ENCODE measurements around the gene GSTM3. TPM values are rescaled to one million over a fixed set of nuclear protein-coding genes. Genes with fewer than 3 reads are reported as not detected.

The GSTM3 gene
- total and polyA plus RNA-seq, 2 of the 13 experiments (the other 11 are each of a cell fraction or from before 2014, with no cell fraction given) = 127 to 142 TPM

- TF ChIP-seq ZNF335 (CRISPR knock-in tag; IDR thresholded peaks at IDR 0.05) = 0 out of 2 replicates have a peak, but pooled peaks have one; percentile 62
- peak; percentile 15 for TF ChIP-seq ZNF781 (CRISPR knock-in tag; IDR thresholded peaks at IDR 0.05; ENCODE audit: borderline replicate concordance, not compliant biosample characterization)
- TF ChIP-seq KMT2B (CRISPR knock-in tag; IDR thresholded peaks at IDR 0.05) = 0 out of 2 replicates have a peak, but pooled peaks have one; percentile 46
- no peak for TF ChIP-seq GPBP1L1 (CRISPR knock-in tag; IDR thresholded peaks at IDR 0.05)
- no peak for TF ChIP-seq TOPORS (CRISPR knock-in tag; IDR thresholded peaks at IDR 0.05)
- no peak for TF ChIP-seq PHF8 (CRISPR knock-in tag; IDR thresholded peaks at IDR 0.05)
- TF ChIP-seq BORCS8-MEF2B (CRISPR knock-in tag; IDR thresholded peaks at IDR 0.05) = no peak
- TF ChIP-seq TFDP1 (CRISPR knock-in tag; IDR thresholded peaks at IDR 0.05; ENCODE audit: borderline replicate concordance) = no peak
- no peak for TF ChIP-seq GZF1 (CRISPR knock-in tag; IDR thresholded peaks at IDR 0.05)
- TF ChIP-seq ZBTB2 (CRISPR knock-in tag; IDR thresholded peaks at IDR 0.05; ENCODE audit: low read depth) = no peak
- TF ChIP-seq THAP8 (CRISPR knock-in tag; IDR thresholded peaks at IDR 0.05; ENCODE audit: borderline replicate concordance) = no peak
- TF ChIP-seq JUNB (CRISPR knock-in tag; IDR thresholded peaks at IDR 0.05; ENCODE audit: borderline replicate concordance) = no peak
- TF ChIP-seq DR1 (CRISPR knock-in tag; IDR thresholded peaks at IDR 0.05) = no peak
- TF ChIP-seq NFIB (CRISPR knock-in tag; IDR thresholded peaks at IDR 0.05; ENCODE audit: borderline replicate concordance) = no peak
- TF ChIP-seq SNAPC5 (CRISPR knock-in tag; IDR thresholded peaks at IDR 0.05; ENCODE audit: borderline replicate concordance) = no peak
- no peak for TF ChIP-seq ZNF607 (CRISPR knock-in tag; IDR thresholded peaks at IDR 0.05; ENCODE audit: borderline replicate concordance)
- TF ChIP-seq PITX1 (CRISPR knock-in tag; IDR thresholded peaks at IDR 0.05) = no peak
- no peak for TF ChIP-seq MAZ (IDR thresholded peaks at IDR 0.05; ENCODE audit: borderline replicate concordance, low read depth, low read length)
- TF ChIP-seq MAZ (CRISPR knock-in tag; IDR thresholded peaks at IDR 0.05; ENCODE audit: low read depth) = no peak
- no peak for TF ChIP-seq FOXJ3 (CRISPR knock-in tag; IDR thresholded peaks at IDR 0.05; ENCODE audit: borderline replicate concordance)
- TF ChIP-seq AKAP8 (CRISPR knock-in tag; IDR thresholded peaks at IDR 0.05) = no peak
- TF ChIP-seq NR2F2 (IDR thresholded peaks at IDR 0.05; ENCODE audit: borderline replicate concordance, low read depth) = no peak; the same call in 1 of the 2 replicates
- TF ChIP-seq EED (CRISPR knock-in tag; IDR thresholded peaks at IDR 0.05) = no peak
- TF ChIP-seq SUZ12 (IDR thresholded peaks at IDR 0.05; ENCODE audit: low read depth, low read length) = no peak
- TF ChIP-seq ZNF382 (CRISPR knock-in tag; IDR thresholded peaks at IDR 0.05; ENCODE audit: borderline replicate concordance) = no peak
Measured at GRCh38 chr1:109773203-109773899, 32.5 kb upstream of the GSTM3 start (continued).

Measured in HepG2 (cell line).